BE2C (cell line): Measurements from ENCODE around the gene KCTD17.

ENCODE experiments used
- DNase-seq: peaks from one replicate; pipeline ENCODE4 v3.0.0-alpha.2; 2020
- H3K27me3 ChIP-seq: fragments of 250-450 bp; sonication (Bioruptor Pico); 2 replicates; pipeline ENCODE4 v1.5.1; 2020; ENCODE audit warnings: mild to moderate bottlenecking
- H3K36me3 ChIP-seq: fragments of 250-450 bp; sonication (Bioruptor Pico); 2 replicates; pipeline ENCODE4 v1.5.1; 2020; ENCODE audit warnings: mild to moderate bottlenecking
- H3K4me1 ChIP-seq: fragments of 250-450 bp; sonication (Bioruptor Pico); 2 replicates; pipeline ENCODE4 v1.5.1; 2020
- H3K4me3 ChIP-seq: 2 replicates; pipeline ENCODE4 v1.5.1; 2011; ENCODE audit warnings: low read depth, low read length
- H3K9me3 ChIP-seq: fragments of 250-450 bp; sonication (Bioruptor Pico); 2 replicates; pipeline ENCODE4 v1.5.1; 2020
- TF ChIP-seq, protein P1 (sequence below): IDR thresholded peaks from 2 replicates; pipeline ENCODE4 v1.5.1; 2012; ENCODE audit warnings: mild to moderate bottlenecking, low read depth, low read length

KCTD17 gene

DNA sequence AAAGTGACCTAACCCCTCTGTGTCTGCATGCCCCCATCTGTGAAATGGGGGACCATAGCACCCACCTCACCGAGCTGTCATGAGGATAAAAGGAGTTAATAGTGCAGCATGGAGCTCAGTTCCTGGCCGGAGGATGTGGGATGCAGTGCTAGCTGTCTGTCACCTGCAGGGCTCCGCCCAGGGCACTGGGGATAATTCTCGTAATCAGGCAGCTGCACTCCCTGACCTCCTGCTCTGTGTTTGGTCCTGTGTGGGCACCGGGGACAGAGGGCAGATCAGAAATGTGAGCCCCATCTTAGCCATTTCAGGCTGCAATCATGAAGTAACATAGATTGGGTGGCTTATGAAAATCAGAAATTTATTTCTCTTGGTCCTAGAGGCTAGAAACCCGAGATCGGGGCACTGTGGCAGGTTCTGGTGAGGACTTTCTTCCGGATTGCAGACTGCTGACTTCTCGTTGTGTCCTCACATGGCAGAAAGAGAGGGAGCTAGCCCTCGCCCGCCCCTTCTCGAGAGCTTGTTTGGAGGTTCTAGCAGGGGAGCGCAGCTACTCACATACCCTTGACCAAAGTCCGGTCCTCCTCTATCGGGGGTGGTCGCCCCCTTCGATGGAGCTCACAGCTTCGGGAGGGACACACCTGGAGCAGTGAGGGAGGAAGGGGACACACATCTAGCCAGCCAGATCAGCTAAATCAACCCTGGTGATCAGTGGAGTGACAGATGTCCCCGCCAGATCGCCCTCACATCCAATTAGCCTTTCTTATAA lies 3.2 kb downstream of the KCTD17 start:
- no peaks in the 10 kb centered on the region for H3K27me3 ChIP-seq
- TF ChIP-seq, protein P1, sequence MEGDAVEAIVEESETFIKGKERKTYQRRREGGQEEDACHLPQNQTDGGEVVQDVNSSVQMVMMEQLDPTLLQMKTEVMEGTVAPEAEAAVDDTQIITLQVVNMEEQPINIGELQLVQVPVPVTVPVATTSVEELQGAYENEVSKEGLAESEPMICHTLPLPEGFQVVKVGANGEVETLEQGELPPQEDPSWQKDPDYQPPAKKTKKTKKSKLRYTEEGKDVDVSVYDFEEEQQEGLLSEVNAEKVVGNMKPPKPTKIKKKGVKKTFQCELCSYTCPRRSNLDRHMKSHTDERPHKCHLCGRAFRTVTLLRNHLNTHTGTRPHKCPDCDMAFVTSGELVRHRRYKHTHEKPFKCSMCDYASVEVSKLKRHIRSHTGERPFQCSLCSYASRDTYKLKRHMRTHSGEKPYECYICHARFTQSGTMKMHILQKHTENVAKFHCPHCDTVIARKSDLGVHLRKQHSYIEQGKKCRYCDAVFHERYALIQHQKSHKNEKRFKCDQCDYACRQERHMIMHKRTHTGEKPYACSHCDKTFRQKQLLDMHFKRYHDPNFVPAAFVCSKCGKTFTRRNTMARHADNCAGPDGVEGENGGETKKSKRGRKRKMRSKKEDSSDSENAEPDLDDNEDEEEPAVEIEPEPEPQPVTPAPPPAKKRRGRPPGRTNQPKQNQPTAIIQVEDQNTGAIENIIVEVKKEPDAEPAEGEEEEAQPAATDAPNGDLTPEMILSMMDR = no peak
- H3K4me1 ChIP-seq = peaks cover 5% of the 10 kb centered on the region
- DNase-seq = no peak
- H3K36me3 ChIP-seq = peaks cover 8% of the 10 kb centered on the region
- H3K4me3 ChIP-seq = no peak overlapping the region
- no peaks in the 10 kb centered on the region for H3K9me3 ChIP-seq

DNA sequence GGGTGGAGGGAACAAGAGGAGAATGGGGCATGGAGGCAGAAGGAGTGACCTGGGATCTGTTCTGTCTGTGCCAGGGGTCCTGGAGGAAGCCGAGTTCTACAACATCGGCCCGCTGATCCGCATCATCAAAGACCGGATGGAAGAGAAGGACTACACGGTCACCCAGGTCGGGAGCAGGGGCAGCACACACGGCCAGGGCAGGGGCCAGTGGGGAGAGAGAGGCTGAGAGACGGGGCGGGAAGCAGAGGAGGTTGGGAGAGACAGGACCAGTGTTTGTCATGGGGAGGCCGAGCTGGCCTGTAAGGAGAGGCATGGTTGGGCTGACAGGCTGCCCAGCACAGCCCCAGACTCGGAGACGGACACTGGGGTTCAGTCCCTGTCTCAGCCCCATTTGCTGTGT lies 4.7 kb downstream of the KCTD17 start:
- TF ChIP-seq, protein P1 = no peak
- peaks cover 5% of the 10 kb centered on the region for H3K4me1 ChIP-seq

DNA sequence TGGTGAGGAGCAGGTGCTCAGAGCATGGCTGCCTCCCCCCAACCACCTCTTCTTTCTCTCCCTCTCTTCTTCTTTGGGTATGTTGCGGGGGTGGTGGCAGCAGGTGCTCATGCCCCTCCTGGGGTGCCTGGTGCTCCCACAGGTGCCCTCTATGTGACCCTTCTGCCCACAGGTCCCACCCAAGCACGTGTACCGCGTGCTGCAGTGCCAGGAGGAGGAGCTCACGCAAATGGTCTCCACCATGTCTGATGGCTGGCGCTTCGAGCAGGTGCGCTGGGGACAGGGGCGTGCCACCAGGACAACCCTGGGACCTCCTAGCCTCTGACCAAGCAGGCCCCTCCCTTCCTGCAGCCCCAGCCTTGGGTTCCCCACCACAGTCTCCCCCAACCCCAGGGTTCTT lies 5.7 kb downstream of the KCTD17 start:
- peaks cover 5% of the 10 kb centered on the region for H3K4me1 ChIP-seq
- no peak overlapping the region for H3K4me3 ChIP-seq
- DNase-seq = no peak
- no peaks in the 10 kb centered on the region for H3K9me3 ChIP-seq
- H3K36me3 ChIP-seq = peaks cover 8% of the 10 kb centered on the region
- no peaks in the 10 kb centered on the region for H3K27me3 ChIP-seq
- TF ChIP-seq, protein P1 = no peak

More for the DNA sequence above, 4.7 kb downstream of the KCTD17 start:
- H3K9me3 ChIP-seq = no peaks in the 10 kb centered on the region
- H3K27me3 ChIP-seq = no peaks in the 10 kb centered on the region
- peaks cover 8% of the 10 kb centered on the region for H3K36me3 ChIP-seq
- DNase-seq = no peak
- H3K4me3 ChIP-seq = no peak overlapping the region

GRCh38 chr22:37057796-37058510 lies 6.4 kb downstream of the KCTD17 start:
- no peaks in the 10 kb centered on the region for H3K27me3 ChIP-seq
- TF ChIP-seq, protein P1 = no peak
- no peak overlapping the region for H3K4me3 ChIP-seq
- peaks cover 10% of the 10 kb centered on the region for H3K4me1 ChIP-seq
- H3K9me3 ChIP-seq = no peaks in the 10 kb centered on the region
- DNase-seq = no peak
- peaks cover 8% of the 10 kb centered on the region for H3K36me3 ChIP-seq

DNA sequence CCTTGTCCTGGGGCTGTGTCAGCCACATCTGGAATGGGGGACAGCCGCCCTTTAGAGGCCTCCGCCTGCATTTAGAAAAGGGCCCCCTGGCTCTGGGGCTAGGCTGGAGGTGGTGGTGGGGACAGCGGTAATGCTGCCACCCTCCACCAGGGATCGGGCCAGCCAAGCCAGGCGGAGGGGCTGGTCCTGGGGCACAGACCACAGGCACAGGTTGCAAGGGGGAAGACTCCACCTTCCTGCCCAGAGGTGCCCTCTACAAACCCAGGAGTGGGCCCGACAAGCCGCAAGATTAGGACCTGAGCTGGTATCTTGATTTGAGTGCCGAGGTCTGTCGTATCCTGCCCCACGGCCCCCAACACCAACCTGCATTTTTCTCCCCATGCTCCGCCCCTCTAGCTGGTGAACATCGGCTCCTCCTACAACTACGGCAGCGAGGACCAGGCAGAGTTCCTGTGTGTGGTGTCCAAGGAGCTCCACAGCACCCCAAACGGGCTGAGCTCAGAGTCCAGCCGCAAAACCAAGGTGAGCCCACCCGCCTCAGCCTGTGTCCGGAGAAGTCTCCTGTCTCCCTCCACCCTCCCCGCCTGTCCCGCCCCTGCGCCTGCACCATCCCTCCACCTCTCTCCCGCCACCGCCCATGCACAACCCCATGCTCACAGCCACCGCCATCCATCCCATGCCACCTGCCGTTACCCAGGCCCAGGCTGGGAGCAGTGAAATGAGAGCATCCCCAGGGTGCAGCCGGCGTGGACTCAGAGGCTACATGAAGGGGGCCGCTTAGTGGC lies 7.6 kb downstream of the KCTD17 start:
- Histone ChIP-seq H3K27me3 (no peaks in the 10 kb centered on the region), H3K4me3 (no peak overlapping the region), H3K36me3 (peaks cover 8% of the 10 kb centered on the region), H3K4me1 (peaks cover 12% of the 10 kb centered on the region), H3K9me3 (no peaks in the 10 kb centered on the region)
- TF ChIP-seq, protein P1 = no peak
- DNase-seq = no peak
